ENCODE results near the gene HOOK2. TPM values are rescaled to one million over a fixed set of nuclear protein-coding genes. Genes with fewer than 3 reads are reported as not detected.

HOOK2 gene
- total RNA-seq, 1 experiment from 2014 or later: 96.3 TPM

GRCh38 chr19:12764698-12765097 is 10.7 kb downstream of the HOOK2 start:
- Histone ChIP-seq H3K4me1 (ENCODE audit: control insufficient read depth in 1 of 2, insufficient read depth in 2 of 2, low read length in 2 of 2) (peaks cover 2 to 11% of the 10 kb centered on the region in 2 experiments; a peak in 2 of 4 replicates), H3K36me3 (ENCODE audit: control insufficient read depth in 1 of 2, insufficient read depth in 2 of 2, low read length in 2 of 2) (peaks cover 14 to 16% of the 10 kb centered on the region in 2 experiments), H3K9me3 (ENCODE audit: control insufficient read depth in 1 of 2, insufficient read depth in 1 of 2, low read depth in 1 of 2, low read length in 2 of 2) (no peaks in the 10 kb centered on the region), H3K9ac (ENCODE audit: low read length) (no peak overlapping the region), H2AFZ (ENCODE audit: low read depth, low read length, poor library complexity, severe bottlenecking) (no peak overlapping the region), H3K9me2 (ENCODE audit: insufficient read depth) (no peaks in the 10 kb centered on the region), H3K4me2 (ENCODE audit: low read length) (no peak overlapping the region), H4K20me1 (ENCODE audit: insufficient read depth) (no peaks in the 10 kb centered on the region), H3K4me3 (replicated peaks in 1 of 2; ENCODE audit: low read depth in 1 of 2, low read length in 2 of 2) (no peak overlapping the region), H3K27me3 (ENCODE audit: insufficient read depth, low read length) (no peaks in the 10 kb centered on the region), H3K79me2 (ENCODE audit: insufficient read depth, low read length) (no peaks in the 10 kb centered on the region), H3K27ac (ENCODE audit: low read depth, low read length) (no peak overlapping the region)
- ATAC-seq: no peak
- TF ChIP-seq REST (IDR thresholded peaks at IDR 0.05; ENCODE audit: low read depth) (no peak), SIN3A (IDR thresholded peaks at IDR 0.05; ENCODE audit: low read depth) (no peak), POLR2A (IDR thresholded peaks at IDR 0.05; ENCODE audit: borderline replicate concordance, extremely low read depth, insufficient read depth, insufficient read length) (no peak)
- POLR2A ChIA-PET: interaction anchor here (5.4 kb wide), 1 partner anchor 29 kb away, joined by 98 read pairs; the partner anchor contains the start of gene JUNB
- intact Hi-C loops (cut with micrococcal nuclease): no loop called here
- RAD21 ChIA-PET (ENCODE audit: low non-redundant PET in 1 of 2, low total read pairs in 2 of 2, uncharacterized antibody in 2 of 2, unreplicated experiment in 2 of 2): no interaction called here
- no peak for DNase-seq (ENCODE audit: low read depth, low spot score)
- BruUV-seq (replicated peaks): no TSS peak
- CTCF ChIA-PET: interaction anchor here (1.3 to 4.5 kb wide), 5 partner anchors 9 to 82 kb away, joined by 3 to 123 read pairs (median 35); partner anchors contain the start of genes HOOK2 and JUNB

- ChIA-PET POLR2A (interaction anchor here (5.4 kb wide), 1 partner anchor 31 kb away, joined by 98 read pairs; the partner anchor contains the start of gene JUNB), RAD21 (ENCODE audit: low non-redundant PET in 1 of 2, low total read pairs in 2 of 2, uncharacterized antibody in 2 of 2, unreplicated experiment in 2 of 2) (no interaction called here), CTCF (interaction anchor here (0.7 to 6.1 kb wide), 3 partner anchors 34 to 128 kb away, joined by 4 to 87 read pairs (median 5); no protein-coding TSS in a partner anchor)
- H3K79me2 ChIP-seq (ENCODE audit: insufficient read depth, low read length): no peaks in the 10 kb centered on the region
- H3K4me1 ChIP-seq (ENCODE audit: control insufficient read depth in 1 of 2, insufficient read depth in 2 of 2, low read length in 2 of 2): peaks cover 4 to 13% of the 10 kb centered on the region in 2 experiments; a peak in 3 of 4 replicates
- no peak overlapping the region for H3K4me2 ChIP-seq (ENCODE audit: low read length)
- H2AFZ ChIP-seq (ENCODE audit: low read depth, low read length, poor library complexity, severe bottlenecking): no peak overlapping the region
- H3K36me3 ChIP-seq (ENCODE audit: control insufficient read depth in 1 of 2, insufficient read depth in 2 of 2, low read length in 2 of 2): peaks cover 14 to 16% of the 10 kb centered on the region in 2 experiments
- BruUV-seq (replicated peaks): TSS peak; percentile 27
- no peak for ATAC-seq
- no peaks in the 10 kb centered on the region for H3K27me3 ChIP-seq (ENCODE audit: insufficient read depth, low read length)
- no peak for DNase-seq (ENCODE audit: low read depth, low spot score)
- no peaks in the 10 kb centered on the region for H3K9me3 ChIP-seq (ENCODE audit: control insufficient read depth in 1 of 2, insufficient read depth in 1 of 2, low read depth in 1 of 2, low read length in 2 of 2)
- no peak overlapping the region for H3K4me3 ChIP-seq (replicated peaks in 1 of 2; ENCODE audit: low read depth in 1 of 2, low read length in 2 of 2)
- no peaks in the 10 kb centered on the region for H4K20me1 ChIP-seq (ENCODE audit: insufficient read depth)
- H3K9ac ChIP-seq (ENCODE audit: low read length): no peak overlapping the region
- intact Hi-C loops (cut with micrococcal nuclease): no loop called here
- no peaks in the 10 kb centered on the region for H3K9me2 ChIP-seq (ENCODE audit: insufficient read depth)
- TF ChIP-seq ZFX (IDR thresholded peaks at IDR 0.05) (no peak), JUND (IDR thresholded peaks at IDR 0.05) (no peak), POLR2AphosphoS5 (IDR thresholded peaks at IDR 0.05; ENCODE audit: low read depth, low read length) (no peak), MAX (IDR thresholded peaks at IDR 0.05) (no peak), EGR1 (IDR thresholded peaks at IDR 0.05; ENCODE audit: low read depth) (no peak), EZH2phosphoT487 (IDR thresholded peaks at IDR 0.05; ENCODE audit: borderline replicate concordance) (no peak), REST (IDR thresholded peaks at IDR 0.05; ENCODE audit: low read depth) (no peak), SRF (IDR thresholded peaks at IDR 0.05; ENCODE audit: low read depth) (no peak), ELF1 (IDR thresholded peaks at IDR 0.05; ENCODE audit: borderline replicate concordance, low read depth) (no peak), FOSL1 (IDR thresholded peaks at IDR 0.05; ENCODE audit: low read depth) (no peak), POLR2A (IDR thresholded peaks at IDR 0.05; ENCODE audit: borderline replicate concordance, extremely low read depth, insufficient read depth, insufficient read length) (no peak), EZH2 (IDR thresholded peaks at IDR 0.05) (no peak), YY1 (IDR thresholded peaks at IDR 0.05; ENCODE audit: extremely low read depth, insufficient replicate concordance, low read depth, low read length) (no peak)
- H3K27ac ChIP-seq (ENCODE audit: low read depth, low read length): no peak overlapping the region
These were observed 12.3 kb downstream of the HOOK2 start for GRCh38 chr19:12763100-12763499.

All from HCT116 (cell line).